SU-DHL-6 (cell line): ENCODE data around the gene EMP1.

ENCODE experiments used
- H2AFZ ChIP-seq: fragments of 200-600 bp; sonication (generic); 2 replicates; pipeline ENCODE4 v1.6.1; 2014; ENCODE audit warnings: low read depth, mild to moderate bottlenecking, moderate library complexity, mixed read lengths, antibody characterized with exemption, low read length; ENCODE audit not compliant: severe bottlenecking
- H3F3A ChIP-seq: fragments of 200-600 bp; shearing (Covaris generic); 2 replicates; pipeline ENCODE4 v1.6.0; 2016; ENCODE audit warnings: antibody characterized with exemption, mild to moderate bottlenecking; ENCODE audit not compliant: insufficient read depth
- H3K27ac ChIP-seq: fragments of 200-600 bp; sonication (generic); 2 replicates; pipeline ENCODE4 v1.5.1; 2016; ENCODE audit warnings: low read depth, mild to moderate bottlenecking, low read length, moderate library complexity, mixed read lengths
- H3K27me3 ChIP-seq: fragments of 200-600 bp; sonication (generic), shearing (Covaris generic); 2 replicates; pipeline ENCODE4 v1.6.0; 2014; ENCODE audit warnings: mild to moderate bottlenecking, low read length
- H3K36me3 ChIP-seq: fragments of 200-600 bp; sonication (generic); 2 replicates; pipeline ENCODE4 v1.6.1; 2014; ENCODE audit warnings: mild to moderate bottlenecking, low read length, mixed read lengths
- H3K4me2 ChIP-seq: fragments of 300-600, 200-600 bp; shearing (Covaris generic), sonication (generic); 2 replicates; pipeline ENCODE4 v1.6.0; 2014; ENCODE audit warnings: low read length, low read depth, mild to moderate bottlenecking; ENCODE audit not compliant: poor library complexity, severe bottlenecking
- H3K4me3 ChIP-seq: fragments of 200-600 bp; sonication (generic); 2 replicates; pipeline ENCODE4 v1.5.1; 2014; ENCODE audit warnings: antibody characterized with exemption, low read length, mild to moderate bottlenecking, mixed read lengths; ENCODE audit not compliant: insufficient read depth, poor library complexity, severe bottlenecking
- H3K79me2 ChIP-seq: fragments of 200-600 bp; sonication (generic); 2 replicates; pipeline ENCODE4 v1.6.1; 2014; ENCODE audit warnings: mild to moderate bottlenecking, low read length, moderate library complexity; ENCODE audit not compliant: insufficient read depth
- H3K9ac ChIP-seq: fragments of 200-600 bp; sonication (generic); 2 replicates; pipeline ENCODE4 v1.7.0; 2014; ENCODE audit warnings: mild to moderate bottlenecking, low read length
- H3K9me2 ChIP-seq: fragments of 200-600 bp; sonication (generic); replicated peaks from 2 replicates; pipeline ENCODE4 v1.6.1; 2014; ENCODE audit warnings: low read length; ENCODE audit not compliant: insufficient read depth
- H3K9me3 ChIP-seq: fragments of 200-600 bp; sonication (generic); 2 replicates; pipeline ENCODE4 v1.6.1; 2014; ENCODE audit warnings: low read length, mixed read lengths; ENCODE audit not compliant: insufficient read depth
- H4K20me1 ChIP-seq: fragments of 200-600 bp; sonication (generic); 2 replicates; pipeline ENCODE4 v1.6.1; 2014; ENCODE audit warnings: low read depth, mild to moderate bottlenecking, antibody characterized with exemption, low read length, moderate library complexity, mixed read lengths
- CTCF ChIP-seq: fragments of 200-600 bp; sonication (generic); IDR thresholded peaks from one replicate; pipeline ENCODE4 v1.5.1; 2017; ENCODE audit warnings: antibody characterized with exemption, mild to moderate bottlenecking, low read length, moderate library complexity; ENCODE audit not compliant: insufficient read depth, poor library complexity, severe bottlenecking
- EZH2phosphoT487 ChIP-seq: fragments of 200-600 bp; sonication (generic), shearing (Covaris generic); conservative IDR thresholded peaks from 2 replicates; pipeline ENCODE4 v1.6.1; 2018; ENCODE audit warnings: mild to moderate bottlenecking, antibody characterized with exemption, low read length, moderate library complexity, mixed read lengths

EMP1 gene

GRCh38 chr12:13179211-13180074, 17.1 kb upstream of the EMP1 start:
- H3K79me2 ChIP-seq = no peaks in the 10 kb centered on the region
- no peaks in the 10 kb centered on the region for H3F3A ChIP-seq
- H3K9me3 ChIP-seq = no peaks in the 10 kb centered on the region
- no peak overlapping the region for H2AFZ ChIP-seq
- no peak overlapping the region for H3K9ac ChIP-seq
- no peaks in the 10 kb centered on the region for H3K27me3 ChIP-seq
- no peak overlapping the region for H3K27ac ChIP-seq
- no peaks in the 10 kb centered on the region for H3K9me2 ChIP-seq
- no peaks in the 10 kb centered on the region for H4K20me1 ChIP-seq
- no peak overlapping the region for H3K4me2 ChIP-seq
- no peak overlapping the region for H3K4me3 ChIP-seq
- H3K36me3 ChIP-seq = no peaks in the 10 kb centered on the region
- no peak for TF ChIP-seq CTCF
- TF ChIP-seq EZH2phosphoT487 = no peak

DNA sequence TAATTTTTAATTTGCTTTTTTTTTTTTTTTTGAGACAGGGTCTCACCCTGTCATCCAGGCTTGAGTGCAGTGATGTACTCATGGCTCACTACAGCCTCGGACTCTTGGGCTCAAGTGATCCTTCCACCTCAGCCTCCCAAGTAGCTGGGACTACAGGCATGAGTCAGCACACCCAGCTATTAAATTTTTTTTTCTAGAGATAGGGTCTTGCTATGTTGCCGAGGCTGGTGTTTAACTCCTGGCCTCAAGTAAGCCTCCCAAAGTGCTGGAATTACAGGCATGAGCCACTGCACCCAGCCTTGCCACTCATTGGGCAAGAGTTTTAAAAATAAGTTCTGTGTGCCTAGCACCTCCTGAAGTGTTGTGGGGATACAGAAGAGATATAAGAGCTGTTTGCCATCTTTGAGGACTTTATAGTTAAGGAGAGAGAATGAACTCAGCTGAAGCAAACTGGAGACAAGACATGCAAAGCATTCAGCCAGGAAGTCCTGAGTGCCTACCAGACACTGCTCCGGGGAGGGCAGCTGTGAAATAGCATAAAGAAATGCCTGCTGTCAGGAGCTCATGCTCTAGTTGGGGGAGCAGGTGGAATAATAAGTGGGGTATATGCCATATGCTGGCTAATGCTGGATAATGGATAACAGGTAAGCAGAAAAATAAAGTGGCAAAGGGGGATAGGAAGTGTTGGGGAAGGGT, 15.0 kb upstream of the EMP1 start:
- Histone ChIP-seq H3K79me2 (no peaks in the 10 kb centered on the region), H3K9me2 (no peaks in the 10 kb centered on the region), H3K4me2 (no peak overlapping the region), H3K36me3 (no peaks in the 10 kb centered on the region), H3F3A (no peaks in the 10 kb centered on the region), H3K27me3 (no peaks in the 10 kb centered on the region), H3K9ac (no peak overlapping the region), H3K4me3 (no peak overlapping the region), H3K9me3 (no peaks in the 10 kb centered on the region), H4K20me1 (no peaks in the 10 kb centered on the region), H3K27ac (no peak overlapping the region), H2AFZ (no peak overlapping the region)
- TF ChIP-seq EZH2phosphoT487 = no peak
- no peak for TF ChIP-seq CTCF

DNA sequence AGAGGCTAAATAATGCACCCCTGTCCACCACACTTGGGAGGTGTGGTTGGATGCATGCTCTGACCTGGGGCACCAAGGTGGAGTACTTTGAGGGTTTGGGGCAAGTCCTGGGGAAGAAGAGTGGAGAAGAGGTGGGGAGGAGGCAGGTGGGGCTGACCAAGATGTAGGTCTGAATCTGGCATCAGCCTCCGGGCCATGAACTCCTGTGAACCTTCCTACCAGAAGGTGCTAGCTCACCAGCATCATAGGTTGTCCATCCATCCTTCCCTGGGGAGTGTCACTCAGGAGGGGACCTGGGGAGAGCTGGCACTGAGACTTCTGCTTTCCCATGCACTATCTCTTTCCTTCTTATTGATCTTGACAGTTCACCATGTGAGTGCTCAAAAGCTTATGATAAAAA, 13.6 kb upstream of the EMP1 start:
- Histone ChIP-seq H3K27ac (no peak overlapping the region), H3K9ac (no peak overlapping the region), H3F3A (no peaks in the 10 kb centered on the region), H3K9me2 (no peaks in the 10 kb centered on the region), H3K4me2 (no peak overlapping the region), H4K20me1 (no peaks in the 10 kb centered on the region), H3K36me3 (no peaks in the 10 kb centered on the region), H3K27me3 (no peaks in the 10 kb centered on the region), H3K79me2 (no peaks in the 10 kb centered on the region), H2AFZ (no peak overlapping the region), H3K9me3 (no peaks in the 10 kb centered on the region), H3K4me3 (no peak overlapping the region)
- TF ChIP-seq CTCF = no peak
- no peak for TF ChIP-seq EZH2phosphoT487
